Neural cell (in vitro differentiated cells): ENCODE results near the gene ALOX5AP. TPM values are rescaled to one million over a fixed set of nuclear protein-coding genes. Genes with fewer than 3 reads are reported as not detected.

Experiments used
- H2AFZ ChIP-seq: fragments of 200-600, 300-800 bp; sonication (generic), shearing (Covaris generic); 2 replicates; pipeline ENCODE4 v1.6.0; 2014; ENCODE audit warnings: low read depth, mild to moderate bottlenecking, antibody characterized with exemption, low read length, moderate library complexity
- H3F3A ChIP-seq: fragments of 200-600 bp; shearing (Covaris generic); 2 replicates; pipeline ENCODE4 v1.6.1; 2016; ENCODE audit warnings: mild to moderate bottlenecking, moderate library complexity, mixed read lengths, antibody characterized with exemption, low read length; ENCODE audit not compliant: insufficient read depth, poor library complexity, severe bottlenecking
- H3K27ac ChIP-seq: fragments of 200-600, 300-800 bp; sonication (generic), shearing (Covaris generic); 2 replicates; pipeline ENCODE4 v1.5.1; 2014; ENCODE audit warnings: mild to moderate bottlenecking, low read length, moderate library complexity
- H3K27me3 ChIP-seq: fragments of 300-800, 200-600 bp; sonication (generic), shearing (Covaris generic); 2 replicates; pipeline ENCODE4 v1.6.0; 2014; ENCODE audit warnings: mild to moderate bottlenecking, low read depth, low read length, moderate library complexity; ENCODE audit not compliant: insufficient read depth
- H3K36me3 ChIP-seq: fragments of 300-800, 200-600 bp; sonication (generic), shearing (Covaris generic); 2 replicates; pipeline ENCODE4 v1.5.1; 2014; ENCODE audit warnings: mild to moderate bottlenecking, antibody characterized with exemption, low read length, moderate library complexity; ENCODE audit not compliant: insufficient read depth
- H3K4me2 ChIP-seq: fragments of 300-800, 200-600 bp; sonication (generic), shearing (Covaris generic); 2 replicates; pipeline ENCODE4 v1.6.0; 2014; ENCODE audit warnings: mild to moderate bottlenecking, low read length
- H3K4me3 ChIP-seq: fragments of 300-800, 200-600 bp; sonication (generic), shearing (Covaris generic); 2 replicates; pipeline ENCODE4 v1.5.1; 2014; ENCODE audit warnings: mild to moderate bottlenecking, low read length, moderate library complexity
- H3K79me2 ChIP-seq: fragments of 200-600 bp; shearing (Covaris generic); replicated peaks from 2 replicates; pipeline ENCODE4 v1.6.0; 2014; ENCODE audit warnings: mild to moderate bottlenecking, low read length, moderate library complexity; ENCODE audit not compliant: insufficient read depth
- H3K9ac ChIP-seq: fragments of 300-800, 200-600 bp; sonication (generic), shearing (Covaris generic); 2 replicates; pipeline ENCODE4 v1.6.1; 2016; ENCODE audit warnings: mild to moderate bottlenecking, low read length, mixed read lengths
- H3K9me2 ChIP-seq: fragments of 200-600 bp; shearing (Covaris generic); 2 replicates; pipeline ENCODE4 v1.6.1; 2016; ENCODE audit warnings: mild to moderate bottlenecking, low read length, mixed read lengths; ENCODE audit not compliant: insufficient read depth
- H3K9me3 ChIP-seq: fragments of 200-600, 300-800 bp; sonication (generic), shearing (Covaris generic); 2 replicates; pipeline ENCODE4 v1.6.1; 2016; ENCODE audit warnings: mild to moderate bottlenecking, mixed run types, low read length, moderate library complexity, mixed read lengths
- H4K20me1 ChIP-seq: fragments of 200-600 bp; shearing (Covaris generic); 2 replicates; pipeline ENCODE4 v1.6.1; 2016; ENCODE audit warnings: mild to moderate bottlenecking, mixed run types; ENCODE audit not compliant: insufficient read depth
- CTCF ChIP-seq: fragments of 450-650 bp; IDR thresholded peaks from 2 replicates; pipeline ENCODE4 v1.5.1; 2014; ENCODE audit warnings: antibody characterized with exemption, mild to moderate bottlenecking, moderate library complexity; ENCODE audit not compliant: poor library complexity, severe bottlenecking
- EP300 ChIP-seq: fragments of 450-650 bp; conservative IDR thresholded peaks from 2 replicates; pipeline ENCODE4 v1.6.1; 2014; ENCODE audit warnings: antibody characterized with exemption, mild to moderate bottlenecking, moderate library complexity; ENCODE audit not compliant: poor library complexity, severe bottlenecking
- EZH2 ChIP-seq: fragments of 200-600, 300-800 bp; shearing (Covaris generic), sonication (generic); IDR thresholded peaks from 2 replicates; pipeline ENCODE4 v1.6.1; 2014; ENCODE audit warnings: antibody characterized with exemption, low read length, borderline replicate concordance, mild to moderate bottlenecking; ENCODE audit not compliant: insufficient read depth, poor library complexity, severe bottlenecking
- MXI1 ChIP-seq: fragments of 450-650 bp; conservative IDR thresholded peaks from 2 replicates; pipeline ENCODE4 v1.6.1; 2014; ENCODE audit warnings: antibody characterized with exemption, mild to moderate bottlenecking; ENCODE audit not compliant: poor library complexity, severe bottlenecking
- POLR2AphosphoS5 ChIP-seq: IDR thresholded peaks from 2 replicates; pipeline ENCODE4 v1.6.1; 2012
- RAD21 ChIP-seq: fragments of 450-650 bp; conservative IDR thresholded peaks from 2 replicates; pipeline ENCODE4 v1.6.1; 2014; ENCODE audit warnings: antibody characterized with exemption, mild to moderate bottlenecking, moderate library complexity
- REST ChIP-seq: IDR thresholded peaks from 2 replicates; pipeline ENCODE4 v1.6.1; 2012; ENCODE audit warnings: borderline replicate concordance
- SMC3 ChIP-seq: fragments of 450-650 bp; conservative IDR thresholded peaks from 2 replicates; pipeline ENCODE4 v1.6.1; 2014; ENCODE audit warnings: antibody characterized with exemption, mild to moderate bottlenecking, moderate library complexity; ENCODE audit not compliant: poor library complexity
- TAF1 ChIP-seq: IDR thresholded peaks from 2 replicates; pipeline ENCODE4 v1.6.1; 2012; ENCODE audit warnings: low read depth
- polyA plus RNA-seq: library from polyadenylated mRNA; depleted of rRNA; stranded (reverse); fragments of >200 nt; gene quantifications from 2 replicates; pipeline ENCODE4 v1.2.3, GENCODE V29; 2014

The ALOX5AP gene
- polyA plus RNA-seq, 1 donor from 2014 or later, result not detected

- H3K27ac ChIP-seq, result no peak overlapping the region
- H3K4me2 ChIP-seq, result no peak overlapping the region
- H3K9ac ChIP-seq, result no peak overlapping the region
- no peaks in the 10 kb centered on the region for H4K20me1 ChIP-seq
- H2AFZ ChIP-seq, result no peak overlapping the region
- no peaks in the 10 kb centered on the region for H3K27me3 ChIP-seq
- no peak overlapping the region for H3K4me3 ChIP-seq
- H3K79me2 ChIP-seq, result no peaks in the 10 kb centered on the region
- no peaks in the 10 kb centered on the region for H3K36me3 ChIP-seq
- TF ChIP-seq MXI1 (no peak), REST (no peak), CTCF (no peak), RAD21 (no peak), EZH2 (no peak), EP300 (no peak), SMC3 (no peak), POLR2AphosphoS5 (no peak), TAF1 (no peak)
- no peaks in the 10 kb centered on the region for H3F3A ChIP-seq
- no peaks in the 10 kb centered on the region for H3K9me3 ChIP-seq
- H3K9me2 ChIP-seq, result no peaks in the 10 kb centered on the region
These were observed 19.5 kb upstream of the ALOX5AP start for GRCh38 chr13:30715837-30716236.

GRCh38 chr13:30718661-30719524 is 16.4 kb upstream of the ALOX5AP start:
- Histone ChIP-seq H3K9ac (no peak overlapping the region), H3K9me2 (no peaks in the 10 kb centered on the region), H4K20me1 (no peaks in the 10 kb centered on the region), H3K27ac (no peak overlapping the region), H2AFZ (no peak overlapping the region), H3K79me2 (no peaks in the 10 kb centered on the region), H3K9me3 (no peaks in the 10 kb centered on the region), H3K4me3 (no peak overlapping the region), H3F3A (no peaks in the 10 kb centered on the region), H3K27me3 (no peaks in the 10 kb centered on the region), H3K4me2 (no peak overlapping the region), H3K36me3 (no peaks in the 10 kb centered on the region)
- TF ChIP-seq POLR2AphosphoS5 (no peak), RAD21 (no peak), SMC3 (no peak), MXI1 (no peak), CTCF (no peak), TAF1 (no peak), REST (no peak), EZH2 (no peak), EP300 (no peak)
